SK-N-SH (cell line): Measurements from ENCODE around the gene ESYT3. TPM values are rescaled to one million over a fixed set of nuclear protein-coding genes. Genes with fewer than 3 reads are reported as not detected.
"Not testable (repeated sequence)": the region's sequence is repeated elsewhere in the genome, so short reads cannot be mapped to it uniquely, and the experiment has no call there.

Experiments
- CTCF ChIA-PET: fragments of 300-600, 350-600 bp; formaldehyde crosslinking; extraction: SDS; loops from one replicate; lab custom pipeline; 2021; lab: Yijun Ruan, JAX
- POLR2A ChIA-PET: fragments of 350-600 bp; sonication (Branson Sonifier 250); formaldehyde crosslinking; extraction: SDS; loops from one replicate; lab custom pipeline; 2020; ENCODE audit warnings: antibody characterized with exemption, inconsistent platforms; lab: Yijun Ruan, JAX
- DNase-seq: peaks from one replicate; pipeline ENCODE4 v3.0.0; 2012
- H2AFZ ChIP-seq: fragments of 200-600 bp; sonication (generic); 2 replicates; pipeline ENCODE4 v1.8.1; 2016; ENCODE audit warnings: antibody characterized with exemption, mild to moderate bottlenecking, low read depth
- H3F3A ChIP-seq: fragments of 200-600 bp; sonication (generic); replicated peaks from 2 replicates; pipeline ENCODE3; 2016; ENCODE audit warnings: antibody characterized with exemption, mild to moderate bottlenecking; ENCODE audit not compliant: insufficient read depth
- H3K27ac ChIP-seq, 2 experiments: fragments of 200-500 bp in 1 of 2; fragments of 200-600 bp in 1 of 2; sonication (Bioruptor generic) in 1 of 2; sonication (generic), shearing (Covaris generic) in 1 of 2; 2 replicates each; pipeline versions ENCODE4 v1.5.1 to v1.6.1; 2014 to 2016; ENCODE audit warnings: low read depth in 2 of 2, inconsistent platforms in 1 of 2, low read length in 1 of 2, mild to moderate bottlenecking in 1 of 2, mixed read lengths in 1 of 2
- H3K27me3 ChIP-seq: fragments of 200-600 bp; sonication (generic), shearing (Covaris generic); 2 replicates; pipeline ENCODE4 v1.6.1; 2016; ENCODE audit warnings: mixed run types; ENCODE audit not compliant: insufficient read depth
- H3K36me3 ChIP-seq, 2 experiments: fragments of 200-500 bp in 1 of 2; fragments of 200-600 bp in 1 of 2; sonication (Bioruptor generic) in 1 of 2; sonication (generic) in 1 of 2; replicated peaks in 1 of 2; 2 replicates each; pipeline versions ENCODE3 to v1.5.1; 2014 to 2016; ENCODE audit warnings: low read length in 1 of 2, mild to moderate bottlenecking in 1 of 2; ENCODE audit not compliant: insufficient read depth in 2 of 2, control insufficient read depth in 1 of 2
- H3K4me1 ChIP-seq, 2 experiments: fragments of 200-500 bp in 1 of 2; fragments of 200-600 bp in 1 of 2; sonication (Bioruptor generic) in 1 of 2; sonication (generic), shearing (Covaris generic) in 1 of 2; 2 replicates each; pipeline versions ENCODE4 v1.5.1 to v1.6.1; 2014 to 2016; ENCODE audit warnings: low read depth in 1 of 2, low read length in 1 of 2, mixed run types in 1 of 2; ENCODE audit not compliant: insufficient read depth in 2 of 2, control insufficient read depth in 1 of 2
- H3K4me2 ChIP-seq: fragments of 200-600 bp; sonication (generic), shearing (Covaris generic); 2 replicates; pipeline ENCODE4 v1.6.1; 2017; ENCODE audit warnings: mixed run types
- H3K4me3 ChIP-seq, 2 experiments: fragments of 200-500 bp in 1 of 2; fragments of 200-600 bp in 1 of 2; sonication (Bioruptor generic) in 1 of 2; sonication (generic), shearing (Covaris generic) in 1 of 2; 2 replicates each; pipeline versions ENCODE4 v1.5.1 to v1.8.1; 2014 to 2016; ENCODE audit warnings: low read depth in 2 of 2, inconsistent platforms in 1 of 2, low read length in 1 of 2, mild to moderate bottlenecking in 1 of 2, mixed read lengths in 1 of 2, moderate library complexity in 1 of 2
- H3K79me2 ChIP-seq: fragments of 200-600 bp; sonication (generic); 2 replicates; pipeline ENCODE4 v1.8.1; 2017; ENCODE audit warnings: mild to moderate bottlenecking; ENCODE audit not compliant: insufficient read depth
- H3K9ac ChIP-seq: fragments of 200-600 bp; sonication (generic); 2 replicates; pipeline ENCODE4 v1.6.1; 2017; ENCODE audit warnings: mixed run types
- H3K9me2 ChIP-seq: fragments of 200-600 bp; sonication (generic); 2 replicates; pipeline ENCODE4 v1.6.1; 2017; ENCODE audit warnings: mixed run types
- H3K9me3 ChIP-seq: fragments of 200-600 bp; sonication (generic); 2 replicates; pipeline ENCODE4 v1.6.1; 2017; ENCODE audit warnings: mixed run types, mild to moderate bottlenecking, moderate library complexity
- H4K20me1 ChIP-seq: fragments of 200-600 bp; sonication (generic); 2 replicates; pipeline ENCODE4 v1.6.1; 2017; ENCODE audit warnings: mild to moderate bottlenecking, mixed run types; ENCODE audit not compliant: insufficient read depth
- CTCF ChIP-seq: fragments of 200-600 bp; sonication (generic); IDR thresholded peaks from 2 replicates; pipeline ENCODE4 v1.6.1; 2017; ENCODE audit warnings: antibody characterized with exemption, mild to moderate bottlenecking, moderate library complexity
- EZH2phosphoT487 ChIP-seq: fragments of 200-600 bp; sonication (generic); IDR thresholded peaks from 2 replicates; pipeline ENCODE4 v1.6.1; 2017; ENCODE audit warnings: low read depth, mixed run types, mild to moderate bottlenecking, antibody characterized with exemption, moderate library complexity, borderline replicate concordance
- FOXJ3 ChIP-seq: sonication (generic); formaldehyde crosslinking; IDR thresholded peaks from 2 replicates; pipeline ENCODE4 v1.5.1; 2020; ENCODE audit warnings: mild to moderate bottlenecking, missing genetic modification reagents
- MAX ChIP-seq: IDR thresholded peaks from 2 replicates; pipeline ENCODE4 v1.4.0; 2012; ENCODE audit warnings: low read depth
- MXI1 ChIP-seq: IDR thresholded peaks from 2 replicates; pipeline ENCODE4 v1.6.1; 2012; ENCODE audit warnings: mild to moderate bottlenecking, low read depth, low read length, improper control_type of control experiment
- NFIC ChIP-seq: IDR thresholded peaks from 2 replicates; pipeline ENCODE4 v1.4.0; 2012; ENCODE audit warnings: borderline replicate concordance
- NRF1 ChIP-seq: IDR thresholded peaks from 2 replicates; pipeline ENCODE4 v1.6.1; 2012; ENCODE audit warnings: low read depth, mild to moderate bottlenecking, low read length
- RAD21 ChIP-seq: IDR thresholded peaks from 2 replicates; pipeline ENCODE4 v1.6.1; 2012; ENCODE audit warnings: mild to moderate bottlenecking, low read length
- RCOR1 ChIP-seq: fragments of 150-350 bp; IDR thresholded peaks from 2 replicates; pipeline ENCODE4 v1.6.1; 2017; ENCODE audit warnings: antibody characterized with exemption, low read length
- RFX5 ChIP-seq: IDR thresholded peaks from 2 replicates; pipeline ENCODE4 v1.6.1; 2012; ENCODE audit warnings: mild to moderate bottlenecking, improper control_type of control experiment, low read length
- RXRA ChIP-seq: IDR thresholded peaks from 2 replicates; pipeline ENCODE4 v1.4.0; 2012; ENCODE audit warnings: low read depth, mild to moderate bottlenecking, borderline replicate concordance
- SMC3 ChIP-seq: IDR thresholded peaks from 2 replicates; pipeline ENCODE4 v1.6.1; 2012; ENCODE audit warnings: low read depth, low read length, improper control_type of control experiment
- USF1 ChIP-seq: IDR thresholded peaks from 2 replicates; pipeline ENCODE4 v1.4.0; 2012; ENCODE audit warnings: low read depth, borderline replicate concordance
- YY1 ChIP-seq: IDR thresholded peaks from 2 replicates; pipeline ENCODE4 v1.4.0; 2012; ENCODE audit warnings: low read depth, mild to moderate bottlenecking
- WGBS: methylation state at CpG from one replicate; pipeline ENCODE4 v1.1.6; 2017; ENCODE audit warnings: low lambda C conversion rate; 5-methylcytosine and 5-hydroxymethylcytosine counted together
- polyA plus RNA-seq, 3 experiments: library from polyadenylated mRNA; depleted of rRNA; stranded (reverse); fragments of >200 nt; gene quantifications; 2 replicates each; pipeline ENCODE4 v1.2.3, GENCODE V29; 2012
- TF ChIP-seq, protein P1 (sequence below): fragments of 150-350 bp; IDR thresholded peaks from 2 replicates; pipeline ENCODE4 v1.6.1; 2016; ENCODE audit warnings: mild to moderate bottlenecking, low read depth, low read length

ESYT3 gene
- polyA plus RNA-seq, 1 of the 3 experiments (the other 2 are of a cell fraction), result 0.33 TPM

DNA sequence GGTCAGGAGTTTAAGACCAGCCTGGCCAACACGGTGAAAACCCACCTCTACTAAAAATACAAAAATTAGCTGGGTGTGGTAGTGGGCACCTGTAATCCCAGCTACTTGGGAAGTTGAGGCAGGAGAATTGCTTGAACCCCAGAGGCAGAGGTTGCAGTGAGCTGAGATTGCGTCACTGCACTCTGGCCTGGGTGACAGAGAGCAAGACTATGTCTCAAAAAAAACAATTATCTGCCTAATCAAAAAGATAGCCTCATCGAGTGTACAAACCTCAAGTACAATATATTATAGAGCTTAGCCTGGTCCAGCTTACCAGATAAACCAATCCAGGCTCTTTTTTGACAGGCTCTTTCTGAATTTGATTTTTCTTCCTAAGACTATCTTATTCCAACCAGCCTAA is 61.2 kb downstream of the ESYT3 start:
- H3K79me2 ChIP-seq, H2AFZ ChIP-seq, H3K9me3 ChIP-seq, DNase-seq, H3K9me2 ChIP-seq, POLR2A ChIA-PET, H3K9ac ChIP-seq, H4K20me1 ChIP-seq, H3K36me3 ChIP-seq, H3K27me3 ChIP-seq, H3K27ac ChIP-seq, H3K4me2 ChIP-seq, H3K4me3 ChIP-seq: not testable (repeated sequence)
- peaks cover 0 to 13% of the 10 kb centered on the region in 2 experiments; a peak in 2 of 4 replicates for H3K4me1 ChIP-seq
- H3F3A ChIP-seq, result peaks cover 17% of the 10 kb centered on the region
- WGBS, result 79% methylated on average over 3 of the region's 3 CpGs
- CTCF ChIA-PET, result interaction anchor here (1.2 kb wide), 1 partner anchor 16 kb away, joined by 3 read pairs; no protein-coding TSS in a partner anchor

DNA sequence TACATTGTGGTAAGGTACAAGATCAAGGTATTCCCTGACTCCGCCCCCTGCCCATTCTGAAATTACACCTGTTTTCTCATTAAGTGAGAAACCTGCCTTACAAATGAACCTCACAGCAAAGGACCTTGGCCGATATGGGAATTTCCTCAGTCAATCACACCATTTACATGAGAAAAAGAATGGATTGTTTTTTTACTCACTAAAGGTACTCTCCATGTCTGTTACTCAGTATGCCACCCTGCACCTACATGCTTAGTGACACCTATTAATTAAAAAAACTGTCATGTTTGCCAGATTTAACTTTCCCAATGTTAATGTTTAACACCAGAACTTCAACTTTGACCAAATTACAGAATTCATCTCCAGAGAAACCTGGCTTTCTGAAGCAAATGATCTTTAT is 62.0 kb downstream of the ESYT3 start:
- Histone ChIP-seq H3K9me3 (no peaks in the 10 kb centered on the region), H2AFZ (no peak overlapping the region), H3K79me2 (no peaks in the 10 kb centered on the region), H3F3A (peaks cover 17% of the 10 kb centered on the region), H4K20me1 (no peaks in the 10 kb centered on the region), H3K4me1 (peaks cover 0 to 13% of the 10 kb centered on the region in 2 experiments; a peak in 2 of 4 replicates), H3K9me2 (no peaks in the 10 kb centered on the region), H3K4me3 (no peak overlapping the region), H3K36me3 (peaks cover 2 to 9% of the 10 kb centered on the region in 2 experiments), H3K9ac (no peak overlapping the region), H3K4me2 (no peak overlapping the region), H3K27me3 (no peaks in the 10 kb centered on the region), H3K27ac (no peak overlapping the region)
- DNase-seq, result no peak
- 98% methylated on average over 2 of the region's 2 CpGs for WGBS
- CTCF ChIA-PET, result interaction anchor here (1.2 kb wide), 1 partner anchor 17 kb away, joined by 3 read pairs; no protein-coding TSS in a partner anchor
- POLR2A ChIA-PET, result no interaction called here
- TF ChIP-seq RFX5 (no peak), RXRA (no peak), EZH2phosphoT487 (no peak), SMC3 (no peak), NRF1 (no peak), NFIC (no peak), CTCF (no peak), MXI1 (no peak), USF1 (no peak), RCOR1 (no peak), MAX (no peak), YY1 (no peak), FOXJ3 (no peak), RAD21 (no peak)
- TF ChIP-seq, protein P1, sequence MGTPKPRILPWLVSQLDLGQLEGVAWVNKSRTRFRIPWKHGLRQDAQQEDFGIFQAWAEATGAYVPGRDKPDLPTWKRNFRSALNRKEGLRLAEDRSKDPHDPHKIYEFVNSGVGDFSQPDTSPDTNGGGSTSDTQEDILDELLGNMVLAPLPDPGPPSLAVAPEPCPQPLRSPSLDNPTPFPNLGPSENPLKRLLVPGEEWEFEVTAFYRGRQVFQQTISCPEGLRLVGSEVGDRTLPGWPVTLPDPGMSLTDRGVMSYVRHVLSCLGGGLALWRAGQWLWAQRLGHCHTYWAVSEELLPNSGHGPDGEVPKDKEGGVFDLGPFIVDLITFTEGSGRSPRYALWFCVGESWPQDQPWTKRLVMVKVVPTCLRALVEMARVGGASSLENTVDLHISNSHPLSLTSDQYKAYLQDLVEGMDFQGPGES, result no peak
